GM12878 (cell line): ENCODE results near the gene CHTOP. TPM values are rescaled to one million over a fixed set of nuclear protein-coding genes. Genes with fewer than 3 reads are reported as not detected.

Experiments used
- EED ChIP-seq: sonication (generic); IDR thresholded peaks from 2 replicates; pipeline ENCODE4 v1.6.1; 2016; ENCODE audit warnings: antibody characterized with exemption, low read depth
- HDAC6 ChIP-seq: fragments of 200-600 bp; sonication (generic); IDR thresholded peaks from one replicate; pipeline ENCODE4 v1.8.0; 2017; ENCODE audit warnings: antibody characterized with exemption; ENCODE audit not compliant: unreplicated experiment
- MEF2A ChIP-seq: IDR thresholded peaks from 2 replicates; pipeline ENCODE4 v1.6.1; 2011; ENCODE audit warnings: low read depth, mild to moderate bottlenecking, low read length, moderate library complexity; ENCODE audit not compliant: insufficient read depth
- MTA3 ChIP-seq: IDR thresholded peaks from 2 replicates; pipeline ENCODE4 v1.6.1; 2012; ENCODE audit warnings: low read length, inconsistent platforms, borderline replicate concordance
- MXI1 ChIP-seq: fragments of 150-350 bp; IDR thresholded peaks from 2 replicates; pipeline ENCODE4 v1.6.1; 2011; ENCODE audit warnings: low read depth, mild to moderate bottlenecking, inconsistent platforms, low read length, improper control_type of control experiment
- NFIC ChIP-seq: IDR thresholded peaks from 2 replicates; pipeline ENCODE4 v1.6.1; 2012; ENCODE audit warnings: low read depth, mild to moderate bottlenecking, inconsistent platforms, low read length, moderate library complexity
- NRF1 ChIP-seq: conservative IDR thresholded peaks from 2 replicates; pipeline ENCODE4 v1.6.1; 2011; ENCODE audit warnings: mild to moderate bottlenecking, low read depth, low read length, improper control_type of control experiment
- POLR2AphosphoS2 ChIP-seq: IDR thresholded peaks from 2 replicates; pipeline ENCODE4 v1.6.1; 2011; ENCODE audit warnings: low read depth, mild to moderate bottlenecking, low read length, improper control_type of control experiment, moderate library complexity
- POLR2AphosphoS5 ChIP-seq: IDR thresholded peaks from 2 replicates; pipeline ENCODE4 v1.6.1; 2011; ENCODE audit warnings: mild to moderate bottlenecking, low read length, inconsistent platforms
- POU2F2 ChIP-seq: IDR thresholded peaks from 3 replicates; pipeline ENCODE4 v1.6.1; 2011; ENCODE audit warnings: low read depth, mild to moderate bottlenecking, low read length, borderline replicate concordance
- RUNX3 ChIP-seq: IDR thresholded peaks from 2 replicates; pipeline ENCODE4 v1.6.1; 2012; ENCODE audit warnings: low read length, inconsistent platforms
- SIX5 ChIP-seq: IDR thresholded peaks from 2 replicates; pipeline ENCODE4 v1.6.1; 2011; ENCODE audit warnings: mild to moderate bottlenecking, low read depth, low read length, moderate library complexity; ENCODE audit not compliant: severe bottlenecking
- SMC3 ChIP-seq: IDR thresholded peaks from 2 replicates; pipeline ENCODE4 v1.6.1; 2011; ENCODE audit warnings: low read length, improper control_type of control experiment, borderline replicate concordance
- SRF ChIP-seq, 2 experiments: IDR thresholded peaks; 2 replicates each; pipeline ENCODE4 v1.6.1; 2011; ENCODE audit warnings: low read depth in 2 of 2, low read length in 2 of 2, mild to moderate bottlenecking in 1 of 2, moderate library complexity in 1 of 2
- TBL1XR1 ChIP-seq: IDR thresholded peaks from 2 replicates; pipeline ENCODE4 v1.6.1; 2012; ENCODE audit warnings: low read depth, low read length, improper control_type of control experiment
- YBX1 ChIP-seq: fragments of 450-650 bp; IDR thresholded peaks from 2 replicates; pipeline ENCODE4 v1.6.1; 2016; ENCODE audit warnings: antibody characterized with exemption
- ZNF217 ChIP-seq: fragments of 450-650 bp; IDR thresholded peaks from 2 replicates; pipeline ENCODE4 v1.6.1; 2017; ENCODE audit warnings: antibody characterized with exemption, mild to moderate bottlenecking
- polyA plus RNA-seq, 11 experiments: library from polyadenylated mRNA; depleted of rRNA in 4 of 11; unstranded in 6 of 11; stranded (reverse) in 5 of 11; fragments of >200 nt; fragmentation: Nextera tagmentation in 4 of 11; fragmentation: Illumina TruSeq in 1 of 11; extraction: Ambion mirVana in 4 of 11; extraction: Trizol in 1 of 11; gene quantifications; 1 replicate in 1 of 11; 2 replicates in 10 of 11; pipeline versions ENCODE4 v1.2.1 to v1.2.3, GENCODE V29; 2011 to 2016; ENCODE audit warnings: inconsistent platforms in 2 of 11, missing spikeins in 2 of 11, low read depth in 1 of 11
- total RNA-seq, 4 experiments: library from RNA; depleted of rRNA in 3 of 4; stranded (reverse); fragments of >200 nt in 3 of 4; fragmentation: Illumina TruSeq in 1 of 4; extraction: Trizol in 1 of 4; gene quantifications; 2 replicates each; pipeline versions ENCODE4 v1.2.1 to v1.2.3, GENCODE V29; 2013 to 2021
- TF ChIP-seq, protein P1 (sequence below): fragments of 450-650 bp; formaldehyde crosslinking; IDR thresholded peaks from 2 replicates; pipeline ENCODE4 v1.5.0; 2022; ENCODE audit warnings: mild to moderate bottlenecking, missing genetic modification characterization
- TF ChIP-seq, protein P2 (sequence below): IDR thresholded peaks from 2 replicates; pipeline ENCODE4 v1.6.1; 2011; ENCODE audit warnings: borderline replicate concordance, low read depth, mild to moderate bottlenecking, moderate library complexity, mixed read lengths, low read length; ENCODE audit not compliant: insufficient read depth; ENCODE audit errors: extremely low read length
- TF ChIP-seq, protein P3 (sequence below): fragments of 450-650 bp; IDR thresholded peaks from 2 replicates; pipeline ENCODE4 v1.6.1; 2017; ENCODE audit warnings: antibody characterized with exemption, mild to moderate bottlenecking, moderate library complexity
- TF ChIP-seq, protein P4 (sequence below): IDR thresholded peaks from 2 replicates; pipeline ENCODE4 v1.6.1; 2011; ENCODE audit warnings: borderline replicate concordance, low read depth, mild to moderate bottlenecking, moderate library complexity, low read length; ENCODE audit not compliant: insufficient read depth, poor library complexity, severe bottlenecking

The CHTOP gene
- total and polyA plus RNA-seq, 10 of the 15 experiments (the other 5 are each of a cell fraction or from before 2014, with no cell fraction given) = 8.4 to 93.8 (median 52.3) TPM

- TF ChIP-seq, protein P1, sequence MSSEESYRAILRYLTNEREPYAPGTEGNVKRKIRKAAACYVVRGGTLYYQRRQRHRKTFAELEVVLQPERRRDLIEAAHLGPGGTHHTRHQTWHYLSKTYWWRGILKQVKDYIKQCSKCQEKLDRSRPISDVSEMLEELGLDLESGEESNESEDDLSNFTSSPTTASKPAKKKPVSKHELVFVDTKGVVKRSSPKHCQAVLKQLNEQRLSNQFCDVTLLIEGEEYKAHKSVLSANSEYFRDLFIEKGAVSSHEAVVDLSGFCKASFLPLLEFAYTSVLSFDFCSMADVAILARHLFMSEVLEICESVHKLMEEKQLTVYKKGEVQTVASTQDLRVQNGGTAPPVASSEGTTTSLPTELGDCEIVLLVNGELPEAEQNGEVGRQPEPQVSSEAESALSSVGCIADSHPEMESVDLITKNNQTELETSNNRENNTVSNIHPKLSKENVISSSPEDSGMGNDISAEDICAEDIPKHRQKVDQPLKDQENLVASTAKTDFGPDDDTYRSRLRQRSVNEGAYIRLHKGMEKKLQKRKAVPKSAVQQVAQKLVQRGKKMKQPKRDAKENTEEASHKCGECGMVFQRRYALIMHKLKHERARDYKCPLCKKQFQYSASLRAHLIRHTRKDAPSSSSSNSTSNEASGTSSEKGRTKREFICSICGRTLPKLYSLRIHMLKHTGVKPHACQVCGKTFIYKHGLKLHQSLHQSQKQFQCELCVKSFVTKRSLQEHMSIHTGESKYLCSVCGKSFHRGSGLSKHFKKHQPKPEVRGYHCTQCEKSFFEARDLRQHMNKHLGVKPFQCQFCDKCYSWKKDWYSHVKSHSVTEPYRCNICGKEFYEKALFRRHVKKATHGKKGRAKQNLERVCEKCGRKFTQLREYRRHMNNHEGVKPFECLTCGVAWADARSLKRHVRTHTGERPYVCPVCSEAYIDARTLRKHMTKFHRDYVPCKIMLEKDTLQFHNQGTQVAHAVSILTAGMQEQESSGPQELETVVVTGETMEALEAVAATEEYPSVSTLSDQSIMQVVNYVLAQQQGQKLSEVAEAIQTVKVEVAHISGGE (CRISPR knock-in tag) = no peak
- TF ChIP-seq NFIC (0 out of 2 replicates have a peak, but pooled peaks have one; percentile 22), YBX1 (no peak), MXI1 (no peak), POLR2AphosphoS2 (0 out of 2 replicates have a peak, but pooled peaks have one; percentile 35), MTA3 (peak; percentile 44; the same call in 1 of the 2 replicates), RUNX3 (peak; percentile 12; the same call in 1 of the 2 replicates), POU2F2 (0 out of 3 replicates have a peak, but pooled peaks have one; percentile 27), POLR2AphosphoS5 (peak; percentile 83; the same call in 1 of the 2 replicates), SIX5 (no peak), ZNF217 (no peak), SMC3 (no peak), NRF1 (no peak), HDAC6 (no peak), MEF2A (no peak), EED (no peak), SRF (IDR thresholded peaks at IDR 0.05; ENCODE audit: low read depth in 2 of 2, low read length in 2 of 2) (no peak), TBL1XR1 (no peak)
- TF ChIP-seq, protein P2, sequence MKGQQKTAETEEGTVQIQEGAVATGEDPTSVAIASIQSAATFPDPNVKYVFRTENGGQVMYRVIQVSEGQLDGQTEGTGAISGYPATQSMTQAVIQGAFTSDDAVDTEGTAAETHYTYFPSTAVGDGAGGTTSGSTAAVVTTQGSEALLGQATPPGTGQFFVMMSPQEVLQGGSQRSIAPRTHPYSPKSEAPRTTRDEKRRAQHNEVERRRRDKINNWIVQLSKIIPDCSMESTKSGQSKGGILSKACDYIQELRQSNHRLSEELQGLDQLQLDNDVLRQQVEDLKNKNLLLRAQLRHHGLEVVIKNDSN = no peak
- TF ChIP-seq, protein P3, sequence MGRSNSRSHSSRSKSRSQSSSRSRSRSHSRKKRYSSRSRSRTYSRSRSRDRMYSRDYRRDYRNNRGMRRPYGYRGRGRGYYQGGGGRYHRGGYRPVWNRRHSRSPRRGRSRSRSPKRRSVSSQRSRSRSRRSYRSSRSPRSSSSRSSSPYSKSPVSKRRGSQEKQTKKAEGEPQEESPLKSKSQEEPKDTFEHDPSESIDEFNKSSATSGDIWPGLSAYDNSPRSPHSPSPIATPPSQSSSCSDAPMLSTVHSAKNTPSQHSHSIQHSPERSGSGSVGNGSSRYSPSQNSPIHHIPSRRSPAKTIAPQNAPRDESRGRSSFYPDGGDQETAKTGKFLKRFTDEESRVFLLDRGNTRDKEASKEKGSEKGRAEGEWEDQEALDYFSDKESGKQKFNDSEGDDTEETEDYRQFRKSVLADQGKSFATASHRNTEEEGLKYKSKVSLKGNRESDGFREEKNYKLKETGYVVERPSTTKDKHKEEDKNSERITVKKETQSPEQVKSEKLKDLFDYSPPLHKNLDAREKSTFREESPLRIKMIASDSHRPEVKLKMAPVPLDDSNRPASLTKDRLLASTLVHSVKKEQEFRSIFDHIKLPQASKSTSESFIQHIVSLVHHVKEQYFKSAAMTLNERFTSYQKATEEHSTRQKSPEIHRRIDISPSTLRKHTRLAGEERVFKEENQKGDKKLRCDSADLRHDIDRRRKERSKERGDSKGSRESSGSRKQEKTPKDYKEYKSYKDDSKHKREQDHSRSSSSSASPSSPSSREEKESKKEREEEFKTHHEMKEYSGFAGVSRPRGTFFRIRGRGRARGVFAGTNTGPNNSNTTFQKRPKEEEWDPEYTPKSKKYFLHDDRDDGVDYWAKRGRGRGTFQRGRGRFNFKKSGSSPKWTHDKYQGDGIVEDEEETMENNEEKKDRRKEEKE = no peak
- TF ChIP-seq, protein P4, sequence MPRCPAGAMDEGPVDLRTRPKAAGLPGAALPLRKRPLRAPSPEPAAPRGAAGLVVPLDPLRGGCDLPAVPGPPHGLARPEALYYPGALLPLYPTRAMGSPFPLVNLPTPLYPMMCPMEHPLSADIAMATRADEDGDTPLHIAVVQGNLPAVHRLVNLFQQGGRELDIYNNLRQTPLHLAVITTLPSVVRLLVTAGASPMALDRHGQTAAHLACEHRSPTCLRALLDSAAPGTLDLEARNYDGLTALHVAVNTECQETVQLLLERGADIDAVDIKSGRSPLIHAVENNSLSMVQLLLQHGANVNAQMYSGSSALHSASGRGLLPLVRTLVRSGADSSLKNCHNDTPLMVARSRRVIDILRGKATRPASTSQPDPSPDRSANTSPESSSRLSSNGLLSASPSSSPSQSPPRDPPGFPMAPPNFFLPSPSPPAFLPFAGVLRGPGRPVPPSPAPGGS = peak; percentile 20
Measured at GRCh38 chr1:153661111-153661708, 27.3 kb downstream of the CHTOP start (continued).
